Right hindlimb (tissue), 1 donor: ENCODE results near the gene ACADL.

ENCODE experiments used
- DNase-seq: peaks from one replicate; pipeline ENCODE4 v3.0.0-alpha.2; 2018

ACADL gene

GRCh38 chr2:210169516-210170195 is 55.6 kb downstream of the ACADL start:
- DNase-seq: no peak

GRCh38 chr2:210167227-210167626 is 58.0 kb downstream of the ACADL start:
- no peak for DNase-seq

GRCh38 chr2:210162466-210163124 is 62.7 kb downstream of the ACADL start:
- DNase-seq: no peak

- DNase-seq: no peak
These were observed 66.2 kb downstream of the ACADL start for GRCh38 chr2:210159059-210159458.

GRCh38 chr2:210158236-210158635 is 67.0 kb downstream of the ACADL start:
- DNase-seq: no peak

- no peak for DNase-seq
These were observed 67.7 kb downstream of the ACADL start for GRCh38 chr2:210157526-210157925.

GRCh38 chr2:210147614-210148013 is 77.6 kb downstream of the ACADL start:
- DNase-seq: no peak
